NCI-H2227 (cell line): ENCODE results near the gene SIRT7.

ENCODE experiments used
- DNase-seq: peaks from one replicate; lab custom pipeline; 2025; ENCODE audit not compliant: unreplicated experiment; lab: John Stamatoyannopoulos, UW

SIRT7 gene

DNA sequence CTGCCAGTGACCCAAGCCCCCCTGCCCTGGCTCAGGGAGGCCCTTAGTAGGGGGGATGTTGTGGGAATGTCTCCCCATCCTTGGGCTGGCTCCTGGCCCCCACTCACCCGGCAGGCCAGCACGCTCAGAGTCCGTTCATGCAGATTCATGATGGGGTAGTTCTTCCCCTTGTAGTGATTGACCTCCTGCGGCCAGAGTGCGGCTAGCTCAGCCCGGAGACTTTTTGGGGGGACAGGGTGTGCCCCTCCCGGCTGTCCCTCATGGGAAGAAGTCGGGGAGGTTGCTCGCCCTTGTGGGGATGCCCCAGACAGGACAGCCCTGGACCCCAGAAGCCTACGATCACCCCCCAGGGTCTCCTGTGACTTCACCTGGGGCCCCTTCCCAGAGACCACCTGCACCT, 12.0 kb downstream of the SIRT7 start:
- no peak for DNase-seq

DNA sequence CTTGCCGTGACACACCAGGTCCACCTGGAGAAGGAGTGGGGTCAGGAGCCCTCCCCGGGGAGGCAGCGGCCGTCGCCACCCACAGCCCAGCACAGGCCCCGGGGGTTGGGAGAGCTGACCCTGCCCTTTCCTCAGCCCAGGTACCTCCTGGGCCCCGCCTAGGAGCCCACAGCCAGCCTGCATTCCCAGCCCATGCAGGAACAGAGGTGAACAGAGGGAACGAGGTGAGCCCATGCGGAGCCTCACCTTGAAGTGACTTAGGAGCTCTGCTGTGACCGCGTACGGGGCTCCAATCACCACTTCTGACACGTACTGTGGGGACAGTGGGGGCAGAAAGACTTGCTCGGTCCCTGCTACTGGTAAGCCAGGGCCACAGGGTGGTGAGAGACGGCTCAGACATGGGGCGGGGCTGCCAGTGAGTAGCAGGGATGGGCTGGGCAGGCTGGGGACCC, 12.5 kb downstream of the SIRT7 start:
- no peak for DNase-seq

DNA sequence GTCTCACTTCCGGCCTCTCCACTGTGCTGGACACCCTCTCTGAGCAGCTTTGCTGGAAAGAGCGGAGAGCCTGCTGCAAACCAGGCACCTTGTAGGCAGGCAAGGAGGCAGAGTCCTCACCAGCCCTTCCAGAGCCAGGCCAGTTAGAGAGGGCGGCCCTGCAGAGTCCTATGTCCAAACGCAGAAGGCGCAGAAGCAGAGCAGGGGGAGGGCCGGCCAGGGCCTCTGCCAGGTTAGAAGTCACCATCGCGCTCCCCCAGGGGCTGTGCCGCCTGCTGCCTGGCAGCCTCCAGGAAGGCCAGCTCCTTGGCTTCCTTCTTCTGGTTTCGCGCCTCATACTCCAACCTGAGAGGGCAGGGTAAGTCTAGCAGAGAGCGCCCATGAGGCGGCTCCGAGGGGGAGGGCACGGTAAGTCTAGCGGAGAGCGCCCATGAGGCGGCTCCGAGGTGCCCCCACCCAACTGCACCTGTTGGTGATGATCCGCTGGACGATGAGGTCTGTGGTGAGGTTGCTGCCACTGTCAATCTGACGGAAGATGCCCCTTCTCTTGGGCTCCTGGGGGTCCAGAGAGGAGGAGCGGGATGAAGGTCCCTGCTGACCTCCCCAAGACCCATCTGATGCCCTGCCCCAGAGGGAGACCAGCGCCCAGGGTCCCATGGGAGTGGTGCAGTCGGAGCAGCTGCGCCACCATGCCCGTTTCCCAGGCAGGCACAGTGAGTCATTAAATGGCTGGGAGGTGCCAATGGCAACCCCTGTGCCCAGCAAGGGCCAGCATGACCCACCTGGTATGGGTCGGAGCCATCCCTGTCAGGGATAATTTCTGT, 13.2 kb downstream of the SIRT7 start:
- no peak for DNase-seq

DNA sequence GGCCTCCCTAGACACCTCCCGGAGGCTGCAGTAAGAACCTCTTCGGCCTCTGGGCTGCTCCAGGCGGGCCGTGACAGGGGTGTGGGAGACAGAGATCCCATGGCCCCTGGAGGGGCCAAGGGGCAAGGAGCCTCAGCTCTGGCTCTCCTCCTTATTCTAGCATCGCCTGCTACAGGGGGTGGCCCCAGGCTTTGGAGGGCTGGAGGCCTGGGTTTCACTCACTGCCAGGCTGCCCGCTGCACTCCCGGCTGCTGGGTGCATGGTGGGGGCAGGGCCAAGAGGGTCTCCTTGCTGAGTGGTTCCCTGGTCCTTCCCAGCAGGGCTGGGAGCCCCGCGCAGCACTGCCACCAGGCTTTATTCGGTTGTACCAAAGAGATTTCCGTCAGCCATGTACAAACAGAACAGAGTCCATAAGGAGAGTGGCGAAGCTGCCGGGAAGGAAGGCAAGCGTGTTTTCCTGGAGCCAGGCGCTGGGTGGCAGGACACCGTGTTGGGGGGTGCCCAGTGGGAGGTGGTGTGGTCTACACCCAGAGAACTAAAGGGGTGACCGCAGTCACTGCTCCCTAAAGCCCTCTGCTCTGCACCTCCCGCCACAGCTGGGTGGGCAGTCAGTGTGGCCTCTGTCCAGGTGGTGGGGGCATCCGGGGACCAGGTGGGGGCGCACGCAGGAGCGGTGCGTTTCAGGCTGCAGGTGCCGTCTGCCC, 13.9 kb downstream of the SIRT7 start:
- no peak for DNase-seq

DNA sequence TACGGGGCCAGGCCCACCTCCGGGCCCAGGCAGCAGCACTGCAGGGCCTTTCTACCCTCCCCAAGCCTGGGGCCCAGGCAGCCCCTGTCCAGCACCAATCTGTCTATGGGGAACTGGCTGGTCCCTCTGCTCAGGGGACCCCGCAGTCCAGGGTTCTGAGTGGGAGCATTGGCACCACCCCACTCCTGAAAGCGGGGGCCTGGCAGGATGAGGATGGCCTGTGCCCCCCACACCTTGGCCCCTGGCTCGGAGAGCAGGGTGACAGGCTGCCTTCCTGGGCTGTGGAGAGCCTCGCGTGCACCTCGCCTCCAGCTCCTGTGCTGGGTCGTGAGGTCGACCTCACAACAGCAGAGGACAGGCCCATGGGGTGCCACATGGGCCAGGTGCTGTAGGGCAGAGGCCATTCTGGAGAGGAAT, 14.6 kb downstream of the SIRT7 start:
- no peak for DNase-seq

DNA sequence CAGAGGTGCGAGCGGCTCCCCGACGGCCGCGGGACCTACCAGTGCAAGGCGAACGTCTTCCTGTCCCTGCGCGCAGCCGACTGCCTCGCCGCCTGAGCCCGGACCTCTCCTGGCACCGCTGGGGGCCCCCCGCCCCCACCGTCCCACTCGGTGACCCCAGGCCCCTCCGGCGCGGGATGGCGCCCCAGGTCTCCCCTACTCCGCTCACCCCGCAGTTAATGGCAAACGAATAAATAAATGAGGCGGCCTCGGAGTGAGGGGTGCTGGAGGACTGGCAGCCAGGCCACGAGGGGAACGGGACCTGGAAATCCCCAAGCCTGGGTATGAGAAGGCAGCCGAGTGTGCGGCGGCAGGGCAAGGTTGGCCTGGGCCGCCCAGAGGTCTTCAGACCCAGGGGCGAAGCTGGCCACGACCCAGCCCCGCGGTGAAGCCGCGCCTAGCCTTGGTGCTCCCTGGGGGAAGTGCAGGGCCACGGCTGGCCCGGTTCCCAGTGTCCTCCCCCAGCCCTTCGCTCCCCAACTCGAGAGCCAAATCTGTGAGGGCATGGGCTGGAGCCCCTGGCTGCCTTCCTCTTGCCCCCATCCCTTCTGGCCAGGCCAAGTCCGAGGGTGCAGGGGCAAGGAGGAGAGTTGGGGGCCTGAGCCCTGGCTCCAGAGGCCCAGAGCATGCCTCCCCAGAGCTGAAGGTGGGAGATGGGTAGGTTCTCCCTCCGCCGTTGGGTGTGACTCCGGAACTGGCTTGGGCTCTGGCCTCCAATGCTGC, 15.1 kb downstream of the SIRT7 start:
- no peak for DNase-seq

DNA sequence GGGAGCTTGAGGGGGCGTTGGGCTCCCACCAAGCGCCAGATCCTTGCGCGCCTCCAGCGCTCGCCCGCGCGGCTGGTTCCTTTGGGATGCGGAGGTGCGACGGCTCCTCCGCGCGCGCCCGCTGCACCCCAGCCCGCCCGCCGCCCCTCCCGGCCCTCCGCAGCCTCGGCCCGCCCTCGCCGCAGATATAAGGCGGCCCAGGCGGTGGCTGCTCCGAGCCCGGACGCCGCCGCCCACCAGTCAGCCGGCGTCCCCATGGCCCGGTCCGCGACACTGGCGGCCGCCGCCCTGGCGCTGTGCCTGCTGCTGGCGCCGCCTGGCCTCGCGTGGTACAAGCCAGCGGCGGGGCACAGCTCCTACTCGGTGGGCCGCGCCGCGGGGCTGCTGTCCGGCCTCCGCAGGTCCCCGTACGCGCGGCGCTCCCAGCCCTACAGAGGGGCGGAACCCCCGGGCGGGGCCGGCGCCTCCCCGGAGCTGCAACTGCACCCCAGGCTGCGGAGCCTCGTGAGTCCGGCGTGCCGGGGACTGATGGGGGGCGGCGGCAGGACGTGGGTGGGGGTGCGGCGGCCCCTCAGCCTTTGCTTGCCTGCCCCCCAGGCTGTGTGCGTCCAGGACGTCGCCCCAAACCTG, 15.8 kb downstream of the SIRT7 start, which contains the start of gene NPB:
Gene NPB (plus strand): TSS at position 216 of the 630 bp plus-strand sequence. CDS start 40 bp downstream, at position 256.
- peak; percentile 57 for DNase-seq

DNA sequence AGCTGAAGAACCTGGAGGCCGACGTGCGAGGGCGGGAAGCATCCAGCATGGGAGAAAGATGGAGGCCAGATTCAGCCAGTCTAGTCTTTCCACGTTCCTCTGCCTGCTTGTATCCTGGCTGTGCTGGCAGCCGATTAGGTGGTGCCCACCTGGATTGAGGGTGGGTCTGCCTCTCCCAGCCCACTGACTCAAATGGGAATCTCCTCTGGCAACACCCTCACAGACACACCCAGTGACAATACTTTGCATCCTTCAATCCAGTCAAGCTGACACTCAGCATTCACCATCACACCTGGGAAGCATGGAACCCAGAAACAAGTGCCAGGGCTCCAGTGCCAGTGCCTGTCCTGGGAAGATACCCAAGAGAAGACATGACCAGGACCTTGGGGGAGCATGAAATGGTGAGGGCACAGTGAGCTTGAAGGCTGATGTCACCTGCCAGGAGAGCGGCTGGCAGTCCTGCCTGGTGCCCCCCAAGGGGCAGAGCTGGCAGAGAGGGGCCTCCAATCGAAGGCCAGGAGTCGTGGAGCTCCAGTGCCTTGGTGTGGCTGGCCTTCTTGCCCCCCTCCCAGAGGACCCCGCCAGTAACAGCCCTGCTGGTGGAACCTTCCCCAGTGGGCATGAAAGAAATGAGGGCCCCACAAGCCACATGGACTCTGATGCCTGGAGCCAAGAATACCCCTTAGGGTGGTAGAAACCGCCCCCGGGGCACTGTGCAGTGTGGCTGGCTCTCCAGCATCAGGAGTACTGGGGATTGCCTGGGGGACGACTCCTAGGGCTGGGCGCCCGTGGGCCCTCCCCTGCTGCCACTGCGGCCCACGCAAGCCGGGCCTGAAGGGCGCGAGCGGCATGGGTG, 16.6 kb downstream of the SIRT7 start:
- DNase-seq, result no peak

DNA sequence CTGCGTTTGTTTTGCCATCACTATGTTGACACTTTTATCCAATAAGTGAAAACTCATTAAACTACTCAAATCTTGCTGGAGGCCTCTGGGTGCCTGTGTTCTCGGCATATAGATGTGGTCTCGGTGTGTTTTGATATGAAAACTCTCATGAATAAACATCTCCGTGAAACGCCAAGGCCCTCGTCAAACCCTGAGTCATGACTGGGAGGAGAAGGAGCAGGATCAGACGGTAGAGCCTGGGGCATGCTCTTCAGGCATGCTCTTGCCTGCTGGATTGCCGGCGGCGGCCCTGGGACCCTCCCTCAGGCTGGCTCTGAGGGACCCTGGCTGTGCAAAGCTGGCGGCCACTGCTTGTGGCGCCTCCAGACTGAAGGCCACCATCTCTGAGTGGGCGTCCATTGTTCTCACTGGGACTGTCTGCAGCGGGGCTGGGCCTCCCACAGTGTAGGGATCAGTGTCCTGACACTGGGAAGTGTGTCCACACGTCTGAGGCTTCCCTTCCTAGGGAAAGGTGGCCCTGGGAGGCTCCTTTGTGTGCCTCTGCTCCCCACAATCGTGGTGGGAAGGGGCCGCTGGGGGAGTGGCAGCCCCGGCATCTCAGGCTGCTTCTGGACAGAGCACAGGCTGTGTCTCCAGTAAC, 17.7 kb downstream of the SIRT7 start:
- DNase-seq, result no peak

DNA sequence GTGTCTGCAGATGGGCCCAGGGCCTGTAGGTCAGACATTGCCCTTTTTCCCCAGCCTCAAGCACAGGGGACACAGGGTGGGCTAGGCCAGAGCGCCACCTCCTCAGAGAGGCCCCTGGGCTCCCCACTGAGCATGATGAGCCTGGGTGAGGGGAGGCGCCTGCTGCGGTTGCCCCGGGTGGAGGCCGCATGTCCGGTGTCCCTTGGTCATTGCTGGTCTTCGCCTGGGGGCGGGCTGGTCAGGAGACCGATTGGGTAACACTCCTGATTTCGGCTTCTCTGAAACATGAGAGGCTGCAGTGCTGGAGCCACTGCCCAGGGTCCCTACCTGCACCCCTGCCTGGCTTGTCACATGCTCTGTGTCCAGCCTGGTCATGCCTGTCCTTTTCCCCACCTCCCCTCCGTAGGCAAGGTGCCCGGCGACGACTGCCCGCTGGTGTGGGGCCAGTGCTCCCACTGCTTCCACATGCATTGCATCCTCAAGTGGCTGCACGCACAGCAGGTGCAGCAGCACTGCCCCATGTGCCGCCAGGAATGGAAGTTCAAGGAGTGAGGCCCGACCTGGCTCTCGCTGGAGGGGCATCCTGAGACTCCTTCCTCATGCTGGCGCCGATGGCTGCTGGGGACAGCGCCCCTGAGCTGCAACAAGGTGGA, 18.3 kb downstream of the SIRT7 start:
- no peak for DNase-seq

DNA sequence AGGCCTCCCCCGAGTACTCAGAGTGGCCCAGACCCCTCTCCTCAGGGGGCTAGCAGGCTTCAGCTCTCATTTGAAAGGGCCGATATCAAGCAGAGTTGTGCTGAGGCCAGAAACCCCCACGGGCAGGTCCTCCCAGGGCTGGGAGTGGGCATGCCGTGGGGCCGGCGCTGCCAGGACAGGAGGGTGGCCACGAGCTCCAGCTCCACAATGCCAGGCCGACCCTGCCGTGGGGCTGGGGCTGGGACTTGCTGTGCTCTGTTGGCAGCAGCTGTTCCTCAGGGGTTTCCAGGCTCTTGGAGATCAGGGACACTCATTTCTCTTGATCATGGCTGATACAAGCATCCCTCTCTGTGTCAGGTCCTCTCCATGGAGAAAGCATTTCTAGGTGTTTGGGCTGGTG, 19.1 kb downstream of the SIRT7 start:
- no peak for DNase-seq

DNA sequence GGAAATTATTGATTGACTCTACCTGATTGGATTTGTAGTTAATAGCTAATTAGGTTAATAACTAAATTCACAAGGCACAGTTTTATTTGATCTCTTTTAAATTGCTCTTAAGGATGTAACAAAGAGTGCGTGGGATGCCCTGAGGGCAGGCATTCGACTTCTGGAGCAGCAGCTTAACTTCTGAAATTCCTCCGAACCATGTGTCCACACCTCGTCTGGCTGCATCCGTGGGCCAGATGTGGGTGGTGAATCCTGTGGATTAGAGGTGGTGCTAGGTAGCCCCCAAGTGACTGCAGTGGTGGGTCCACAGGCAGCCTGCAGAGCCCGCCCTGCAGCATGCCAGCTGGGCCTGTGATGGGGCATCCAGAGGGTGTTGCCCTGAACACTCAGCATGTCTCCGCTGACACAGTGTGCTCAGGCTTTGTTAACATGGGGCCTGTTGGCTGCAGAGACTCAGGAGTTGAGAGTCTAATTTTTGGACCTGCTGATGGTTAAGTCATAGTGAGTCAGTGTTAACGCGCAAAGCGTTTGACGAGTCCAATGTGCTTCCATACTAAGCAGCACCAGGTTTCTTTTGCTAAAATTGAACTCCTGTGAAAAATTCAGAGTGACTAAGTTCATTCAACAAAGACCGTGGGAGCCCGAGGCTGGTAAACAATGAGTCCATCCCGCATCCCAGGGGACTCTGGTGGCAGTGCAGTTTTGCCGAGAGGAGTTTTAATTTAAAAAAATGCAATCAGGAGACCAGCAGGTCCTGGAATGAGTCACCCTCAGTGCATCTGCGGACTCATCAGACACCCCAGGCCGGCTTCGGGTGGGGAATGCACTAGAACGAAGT, 19.7 kb downstream of the SIRT7 start:
- DNase-seq, result no peak

DNA sequence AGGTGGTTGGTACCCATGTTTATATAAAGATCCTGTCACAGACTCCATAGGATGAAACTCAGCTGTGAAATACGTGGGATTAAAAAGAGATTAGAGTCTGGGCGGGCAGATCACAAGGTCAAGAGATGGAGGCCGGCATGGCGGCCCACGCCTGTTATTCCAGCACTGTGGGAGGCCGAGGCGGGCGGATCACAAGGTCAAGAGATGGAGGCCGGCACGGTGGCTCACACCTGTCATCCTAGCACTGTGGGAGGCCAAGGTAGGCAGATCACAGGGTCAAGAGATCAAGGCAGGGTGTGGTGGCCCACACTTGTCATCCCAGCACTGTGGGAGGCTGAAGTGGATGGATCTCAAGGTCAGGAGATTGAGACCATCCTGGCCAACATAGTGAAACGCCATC, 22.6 kb downstream of the SIRT7 start:
- DNase-seq, result no peak

DNA sequence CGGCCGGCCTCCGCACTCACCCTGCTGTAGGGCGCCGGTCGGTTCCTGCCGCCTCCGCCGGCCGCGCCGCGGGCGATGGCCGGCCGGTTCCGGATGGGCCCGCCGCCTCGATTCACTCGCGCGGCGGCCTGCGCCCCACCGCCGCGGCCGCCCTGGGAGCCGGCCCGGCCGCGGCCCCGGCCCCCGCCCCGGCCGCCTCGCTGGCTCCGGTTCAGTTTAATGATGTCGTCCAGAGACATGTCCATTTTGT, 26.7 kb downstream of the SIRT7 start:
- no peak for DNase-seq

DNA sequence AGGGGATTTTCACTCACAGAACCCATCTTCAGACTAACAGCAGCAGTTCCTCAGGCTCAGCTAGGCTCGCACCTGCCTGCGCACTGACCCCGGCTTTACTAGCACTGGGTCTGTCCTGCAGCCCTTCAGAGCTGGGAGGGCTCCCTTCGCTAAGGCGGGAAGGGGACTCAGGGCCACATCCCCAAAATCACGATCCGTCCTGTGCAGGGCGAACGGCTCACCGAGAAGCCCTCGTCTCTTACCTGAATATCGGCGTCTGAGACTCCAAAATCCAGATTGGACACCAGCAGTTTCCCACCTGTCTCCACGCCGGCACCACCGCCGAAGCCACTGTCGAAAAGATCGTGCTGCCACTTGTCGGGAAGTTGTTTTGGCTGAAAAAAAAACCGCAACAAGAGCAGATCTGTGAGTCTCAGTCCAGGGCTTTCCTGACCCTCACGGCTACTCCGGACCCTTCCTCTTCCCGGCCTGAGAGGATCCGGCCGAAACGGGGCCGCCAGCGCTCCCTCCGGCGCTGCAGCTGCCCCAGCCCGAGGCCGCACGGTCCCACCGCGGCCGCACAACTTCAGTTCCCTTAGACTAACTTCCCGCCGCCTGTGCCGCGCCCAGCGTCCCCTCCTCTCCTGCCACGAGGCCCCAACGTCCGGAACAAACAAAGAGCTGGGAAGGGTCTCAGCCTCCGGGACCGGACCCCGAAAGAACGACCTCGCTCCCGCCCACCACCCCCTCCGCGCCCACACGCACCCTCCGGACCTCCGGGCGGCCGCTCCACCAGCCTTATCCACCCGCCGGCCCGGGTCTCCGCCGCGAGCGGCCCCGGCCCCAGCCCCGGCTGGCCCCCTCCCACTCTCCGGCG, 27.3 kb downstream of the SIRT7 start:
- DNase-seq, result no peak

DNA sequence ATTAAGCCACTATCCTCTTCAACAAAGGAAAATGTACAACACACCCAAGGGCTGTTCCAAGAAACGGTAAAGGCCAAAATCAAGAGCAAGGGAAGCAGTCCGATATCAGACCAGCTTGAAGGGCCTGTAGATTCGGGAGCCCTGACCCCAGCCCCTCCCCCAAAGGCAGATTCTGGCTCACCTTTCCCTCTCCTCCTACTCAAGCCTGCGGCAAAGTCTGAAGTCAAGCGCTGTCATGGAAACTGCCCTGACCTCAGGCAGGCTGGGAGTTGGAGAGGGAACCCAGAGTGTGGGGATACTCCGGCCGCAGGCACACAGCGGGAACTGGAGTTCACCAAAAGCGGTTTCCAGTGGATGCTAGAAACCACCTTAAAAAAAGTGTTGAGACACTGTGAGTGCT, 28.4 kb downstream of the SIRT7 start:
- no peak for DNase-seq

DNA sequence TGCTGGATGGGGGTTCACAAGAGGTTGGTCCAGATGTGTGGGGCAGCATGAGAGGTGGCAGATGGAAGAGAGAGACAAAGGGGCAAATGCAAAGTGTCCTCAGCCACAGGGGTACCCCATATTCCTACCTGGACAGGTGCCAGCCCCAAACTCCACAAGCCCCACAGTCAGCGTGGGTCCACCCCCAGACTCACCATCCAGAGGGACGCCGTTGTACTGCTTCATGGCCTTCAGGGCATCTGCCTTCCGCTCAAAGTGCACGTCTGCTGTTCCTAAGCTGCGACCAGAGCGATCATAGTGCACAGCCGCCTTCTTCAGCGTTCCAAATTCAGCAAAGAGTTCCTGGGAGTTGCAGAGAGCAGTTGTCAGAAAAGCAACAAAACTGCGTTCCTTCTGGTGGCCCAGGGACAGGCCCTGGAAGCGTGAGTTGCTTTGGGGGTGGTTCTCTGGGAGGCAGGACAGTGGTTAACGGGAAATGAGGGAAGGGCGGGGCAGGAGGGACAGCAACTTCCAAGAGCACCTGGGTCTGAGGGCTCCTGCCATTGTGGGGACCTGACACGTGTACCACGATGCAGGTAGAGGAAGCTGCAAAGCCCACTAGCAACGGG, 28.9 kb downstream of the SIRT7 start:
- DNase-seq, result no peak
